Adrenal gland (tissue), 12 donors: Measurements from ENCODE around the gene STK32A. TPM values are rescaled to one million over a fixed set of nuclear protein-coding genes. Genes with fewer than 3 reads are reported as not detected.

ENCODE experiments used
- DNase-seq, 7 donors: peaks; one replicate each; pipeline ENCODE4 v3.0.0-alpha.2; 2019 to 2020
- H3K27ac ChIP-seq, 5 donors: fragments of 200-600 bp; sonication (generic) in 4 of 5; 1 replicate in 3 of 5; 2 replicates in 2 of 5; pipeline versions ENCODE4 v1.5.1 to v1.8.0; 2016 to 2020; ENCODE audit warnings: mild to moderate bottlenecking in 1 of 5
- H3K27me3 ChIP-seq: fragments of 200-600 bp; 2 replicates; pipeline ENCODE4 v1.8.0; 2021
- H3K36me3 ChIP-seq, 2 donors: fragments of 200-600 bp; replicated peaks in 1 of 2; 1 replicate in 1 of 2; 2 replicates in 1 of 2; pipeline versions ENCODE4 v1.5.1 to v1.8.0; 2018 to 2022
- H3K4me1 ChIP-seq, 2 donors: fragments of 200-600 bp; replicated peaks in 1 of 2; 1 replicate in 1 of 2; 2 replicates in 1 of 2; pipeline versions ENCODE4 v1.5.1 to v1.8.0; 2018 to 2021
- H3K4me3 ChIP-seq, 4 donors: fragments of 200-600 bp; sonication (generic) in 3 of 4; one replicate each; pipeline ENCODE4 v1.5.1; 2016 to 2018
- H3K9me3 ChIP-seq, 3 donors: fragments of 200-600 bp; sonication (generic) in 1 of 3; replicated peaks in 1 of 3; 1 replicate in 2 of 3; 2 replicates in 1 of 3; pipeline versions ENCODE4 v1.5.1 to v1.8.0; 2016 to 2021
- CTCF ChIP-seq, 6 experiments: fragments of 450-650 bp in 4 of 6; fragments of 200-600 bp in 2 of 6; sonication (generic) in 1 of 6; IDR thresholded peaks; 1 replicate in 5 of 6; 2 replicates in 1 of 6; pipeline versions ENCODE4 v1.5.1 to v1.8.0; 2016 to 2021; ENCODE audit warnings: antibody characterized with exemption in 6 of 6, mild to moderate bottlenecking in 2 of 6, moderate library complexity in 1 of 6
- POLR2A ChIP-seq, 2 donors: fragments of 450-650 bp; IDR thresholded peaks; one replicate each; pipeline ENCODE4 v1.6.1; 2017; ENCODE audit warnings: antibody characterized with exemption in 2 of 2, mild to moderate bottlenecking in 2 of 2, moderate library complexity in 1 of 2
- WGBS, 4 donors: extraction: QIAGEN DNeasy Blood & Tissue Kit in 2 of 4; methylation state at CpG; one replicate each; pipeline versions ENCODE4 v1.1.5 to v1.1.7; 2013 to 2017; 5-methylcytosine and 5-hydroxymethylcytosine counted together
- intact Hi-C, 2 donors: fragments of 100-400 bp; cut with DNase I; formaldehyde crosslinking; loops; one replicate each; pipeline versions ENCODE4 v1.14.1 to v1.15.0; 2022 to 2023
- polyA plus RNA-seq, 3 donors: library from polyadenylated mRNA; stranded (reverse); fragments of 200-250 nt in 2 of 3; fragments of 350-450 nt in 1 of 3; fragmentation: Illumina TruSeq in 1 of 3; extraction: RNeasy Lipid Tissue Mini Kit (QIAGEN cat#74804) in 1 of 3; gene quantifications; one replicate each; pipeline ENCODE4 v1.2.3, GENCODE V29; 2013 to 2014
- total RNA-seq, 9 donors: library from RNA; depleted of rRNA in 4 of 9; stranded (reverse); fragments of >200 nt in 4 of 9; fragments of 120-200 nt in 1 of 9; fragmentation: NEBNext Ultra II Directional in 1 of 9; extraction: Animal tissue kit (Norgen Biotek cat#: 25700) in 1 of 9; gene quantifications; one replicate each; pipeline versions ENCODE4 v1.1.0 to v1.2.4, GENCODE V29; 2013 to 2023
- donor health status: healthy with polysubstance abuse.
- donor health status: Bipolar disorder and iron deficiency.
- donor health status: DM: yes; HTN: yes; CAD: no.
- donor health status: DM: no; HTN: no; CAD: no.
- donor health status: DM: no; HTN: no; CAD: no.
- donor health status: DM: yes; HTN: yes; CAD: no.

STK32A gene
- total and polyA plus RNA-seq, 12 donors = 1.8 to 46.0 (median 18.0) TPM

- DNase-seq = no peak
- no peaks in the 10 kb centered on the region for H3K9me3 ChIP-seq
- intact Hi-C loops = loop anchor here in 1 of 2 donors (10.0 kb wide), 1 partner anchor 169 kb away; no protein-coding TSS in a partner anchor
- no peaks in the 10 kb centered on the region for H3K4me1 ChIP-seq
- no peak overlapping the region for H3K4me3 ChIP-seq
- no peaks in the 10 kb centered on the region for H3K27me3 ChIP-seq
- no peak overlapping the region for H3K27ac ChIP-seq
- 77 to 85% (median 79%) methylated on average over 15 of the region's 15 CpGs for WGBS, 4 donors
- no peaks in the 10 kb centered on the region for H3K36me3 ChIP-seq
- no peak for TF ChIP-seq CTCF (IDR thresholded peaks at IDR 0.05)
Measured at GRCh38 chr5:147393874-147394672, 159.2 kb downstream of the STK32A start.

GRCh38 chr5:147396070-147396823 lies 161.4 kb downstream of the STK32A start:
- Histone ChIP-seq H3K36me3 (no peaks in the 10 kb centered on the region), H3K27ac (no peak overlapping the region), H3K9me3 (no peaks in the 10 kb centered on the region), H3K4me1 (peaks cover 10 to 14% of the 10 kb centered on the region in 2 donors), H3K27me3 (no peaks in the 10 kb centered on the region), H3K4me3 (no peak overlapping the region)
- TF ChIP-seq CTCF (IDR thresholded peaks at IDR 0.05) (no peak), POLR2A (IDR thresholded peaks at IDR 0.05) (no peak)
- DNase-seq = peak in 4 of 7 donors; percentile 31 to 48 (median 42)
- intact Hi-C loops = loop anchor here in 1 of 2 donors (10.0 kb wide), 1 partner anchor 171 kb away; no protein-coding TSS in a partner anchor
- 66 to 76% (median 72%) methylated on average over 6 to 8 of the region's 8 CpGs for WGBS, 4 donors

- H3K36me3 ChIP-seq = no peaks in the 10 kb centered on the region
- no peak overlapping the region for H3K4me3 ChIP-seq
- no peak for DNase-seq
- H3K9me3 ChIP-seq = no peaks in the 10 kb centered on the region
- TF ChIP-seq CTCF (IDR thresholded peaks at IDR 0.05) (no peak), POLR2A (IDR thresholded peaks at IDR 0.05) (no peak)
- no peak overlapping the region for H3K27ac ChIP-seq
- H3K27me3 ChIP-seq = no peaks in the 10 kb centered on the region
- 86 to 94% (median 91%) methylated on average over 6 to 11 of the region's 11 CpGs for WGBS, 4 donors
- intact Hi-C loops = loop anchor here in 1 of 2 donors (10.0 kb wide), 1 partner anchor 173 kb away; no protein-coding TSS in a partner anchor
- peaks cover 12 to 16% of the 10 kb centered on the region in 2 donors for H3K4me1 ChIP-seq
Measured at GRCh38 chr5:147397616-147398015, 162.8 kb downstream of the STK32A start.

- no peaks in the 10 kb centered on the region for H3K27me3 ChIP-seq
- intact Hi-C loops = loop anchor here in 1 of 2 donors (10.0 kb wide), 1 partner anchor 174 kb away; no protein-coding TSS in a partner anchor
- no peaks in the 10 kb centered on the region for H3K9me3 ChIP-seq
- DNase-seq = no peak
- no peaks in the 10 kb centered on the region for H3K36me3 ChIP-seq
- 91 to 95% (median 93%) methylated on average over 8 to 9 of the region's 9 CpGs for WGBS, 4 donors
- H3K4me1 ChIP-seq = peaks cover 18 to 19% of the 10 kb centered on the region in 2 donors
- no peak for TF ChIP-seq POLR2A (IDR thresholded peaks at IDR 0.05)
- no peak for TF ChIP-seq CTCF (IDR thresholded peaks at IDR 0.05)
- H3K27ac ChIP-seq = no peak overlapping the region
- no peak overlapping the region for H3K4me3 ChIP-seq
Measured at GRCh38 chr5:147398860-147399259, 164.0 kb downstream of the STK32A start.
